ENCODE results near the gene CA10.

CA10 gene

GRCh38 chr17:51845776-51846175 lies 312.7 kb downstream of the CA10 start:
- no peak for DNase-seq (ENCODE audit: low read depth)
- H3K4me3 ChIP-seq (ENCODE audit: low read length): no peak overlapping the region
- TF ChIP-seq, protein P1, sequence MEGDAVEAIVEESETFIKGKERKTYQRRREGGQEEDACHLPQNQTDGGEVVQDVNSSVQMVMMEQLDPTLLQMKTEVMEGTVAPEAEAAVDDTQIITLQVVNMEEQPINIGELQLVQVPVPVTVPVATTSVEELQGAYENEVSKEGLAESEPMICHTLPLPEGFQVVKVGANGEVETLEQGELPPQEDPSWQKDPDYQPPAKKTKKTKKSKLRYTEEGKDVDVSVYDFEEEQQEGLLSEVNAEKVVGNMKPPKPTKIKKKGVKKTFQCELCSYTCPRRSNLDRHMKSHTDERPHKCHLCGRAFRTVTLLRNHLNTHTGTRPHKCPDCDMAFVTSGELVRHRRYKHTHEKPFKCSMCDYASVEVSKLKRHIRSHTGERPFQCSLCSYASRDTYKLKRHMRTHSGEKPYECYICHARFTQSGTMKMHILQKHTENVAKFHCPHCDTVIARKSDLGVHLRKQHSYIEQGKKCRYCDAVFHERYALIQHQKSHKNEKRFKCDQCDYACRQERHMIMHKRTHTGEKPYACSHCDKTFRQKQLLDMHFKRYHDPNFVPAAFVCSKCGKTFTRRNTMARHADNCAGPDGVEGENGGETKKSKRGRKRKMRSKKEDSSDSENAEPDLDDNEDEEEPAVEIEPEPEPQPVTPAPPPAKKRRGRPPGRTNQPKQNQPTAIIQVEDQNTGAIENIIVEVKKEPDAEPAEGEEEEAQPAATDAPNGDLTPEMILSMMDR (conservative IDR thresholded peaks at IDR 0.05; ENCODE audit: low read depth, low read length): no peak

- TF ChIP-seq, protein P1 (conservative IDR thresholded peaks at IDR 0.05; ENCODE audit: low read depth, low read length): no peak
- no peak for DNase-seq (ENCODE audit: low read depth)
- no peak overlapping the region for H3K4me3 ChIP-seq (ENCODE audit: low read length)
Measured at GRCh38 chr17:51842763-51843162, 315.8 kb downstream of the CA10 start.

GRCh38 chr17:51841669-51842068 lies 316.8 kb downstream of the CA10 start:
- TF ChIP-seq, protein P1 (conservative IDR thresholded peaks at IDR 0.05; ENCODE audit: low read depth, low read length): no peak
- no peak overlapping the region for H3K4me3 ChIP-seq (ENCODE audit: low read length)
- DNase-seq (ENCODE audit: low read depth): no peak

DNA sequence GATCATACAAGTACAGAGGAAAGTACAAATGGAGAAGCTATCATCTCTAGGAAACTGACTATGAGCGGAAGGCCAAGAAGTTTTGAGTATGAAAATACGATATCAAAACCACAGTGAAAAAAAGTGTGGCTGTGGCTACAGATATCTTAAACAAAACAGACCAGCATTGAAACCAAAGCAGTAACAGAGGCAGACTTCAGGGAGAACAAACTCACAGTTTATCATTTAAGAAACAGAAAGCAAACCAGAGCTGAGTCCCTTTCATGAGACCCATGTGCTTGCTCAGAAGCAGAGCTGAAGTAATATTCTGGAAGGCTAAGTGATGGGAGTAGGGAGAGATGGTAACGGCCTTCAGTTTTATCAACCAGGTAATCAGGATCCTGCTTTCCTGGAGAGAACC lies 317.8 kb downstream of the CA10 start:
- H3K4me3 ChIP-seq (ENCODE audit: low read length): no peak overlapping the region
- TF ChIP-seq, protein P1 (conservative IDR thresholded peaks at IDR 0.05; ENCODE audit: low read depth, low read length): no peak
- no peak for DNase-seq (ENCODE audit: low read depth)

- DNase-seq (ENCODE audit: low read depth): no peak
- no peak overlapping the region for H3K4me3 ChIP-seq (ENCODE audit: low read length)
- TF ChIP-seq, protein P1 (conservative IDR thresholded peaks at IDR 0.05; ENCODE audit: low read depth, low read length): no peak
Measured at GRCh38 chr17:51833620-51834019, 324.9 kb downstream of the CA10 start.

DNA sequence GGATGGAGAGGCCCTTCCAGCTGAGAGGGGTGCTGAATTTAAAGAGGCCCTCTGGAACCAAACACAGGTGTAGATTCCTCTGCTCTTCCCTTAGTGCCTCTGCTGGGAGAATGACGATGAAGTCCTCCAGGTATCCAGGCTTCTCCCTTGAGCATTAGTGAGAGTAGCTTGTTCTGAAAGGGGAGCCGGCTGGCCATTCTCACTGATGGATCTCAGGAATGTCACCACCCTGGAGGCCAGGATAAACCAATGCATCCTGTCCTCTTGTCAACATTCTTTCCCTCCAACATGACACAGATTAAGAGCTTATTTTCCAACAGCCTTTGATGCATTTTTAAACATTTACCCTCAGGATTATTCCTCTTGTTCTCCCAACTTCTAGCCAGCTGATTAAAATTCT lies 325.5 kb downstream of the CA10 start:
- DNase-seq (ENCODE audit: low read depth): no peak
- H3K4me3 ChIP-seq (ENCODE audit: low read length): no peak overlapping the region
- TF ChIP-seq, protein P1 (conservative IDR thresholded peaks at IDR 0.05; ENCODE audit: low read depth, low read length): no peak

- H3K4me3 ChIP-seq (ENCODE audit: low read length): no peak overlapping the region
- TF ChIP-seq, protein P1 (conservative IDR thresholded peaks at IDR 0.05; ENCODE audit: low read depth, low read length): no peak
Measured at GRCh38 chr17:51830886-51831285, 327.6 kb downstream of the CA10 start.

More at GRCh38 chr17:51830886-51831285, 327.6 kb downstream of the CA10 start:
- DNase-seq (ENCODE audit: low read depth): no peak

Data from retinal pigment epithelial cell (primary cell).